Stimulated activated naive CD8-positive, alpha-beta T cell treated with anti-CD3 and anti-CD28 coated beads, Interleukin-15, amount 100 ng/mL, for 72 hours (primary cell): ENCODE results near the gene PGAP6.
A peak's percentile ranks its signal among the peaks of the same experiment; 100 is the strongest.
"Not testable (repeated sequence)": the region's sequence is repeated elsewhere in the genome, so short reads cannot be mapped to it uniquely, and the experiment has no call there.

Source experiments
- ATAC-seq: fragments of 150-1000 bp; cut with Tn5 transposase; 2 replicates; pipeline ENCODE4 v1.10.0; 2021; ENCODE audit warnings: mild to moderate bottlenecking, moderate library complexity
- DNase-seq, 2 donors: peaks; one replicate each; pipeline ENCODE4 v3.0.0; 2021 to 2022
- H3K27ac Mint-ChIP-seq, 2 donors: one replicate each; pipeline ENCODE4 v1.8.0; 2022; ENCODE audit warnings: mild to moderate bottlenecking in 2 of 2, mixed read lengths in 2 of 2, moderate library complexity in 2 of 2
- H3K27me3 Mint-ChIP-seq: one replicate; pipeline ENCODE4 v1.8.0; 2022; ENCODE audit warnings: mixed read lengths
- H3K4me1 Mint-ChIP-seq: one replicate; pipeline ENCODE4 v1.8.0; 2022; ENCODE audit warnings: mild to moderate bottlenecking, mixed read lengths
- H3K4me3 Mint-ChIP-seq, 2 donors: one replicate each; pipeline ENCODE4 v1.8.0; 2022; ENCODE audit warnings: mild to moderate bottlenecking in 2 of 2, mixed read lengths in 2 of 2, moderate library complexity in 1 of 2
- H3K9me3 Mint-ChIP-seq, 2 donors: one replicate each; pipeline ENCODE4 v1.8.0; 2022; ENCODE audit warnings: mixed read lengths in 2 of 2

PGAP6 gene

GRCh38 chr16:353404-354290, 28.1 kb downstream of the PGAP6 start:
- H3K27me3 Mint-ChIP-seq: no peaks in the 10 kb centered on the region
- peaks cover 52% of the 10 kb centered on the region for H3K4me1 Mint-ChIP-seq
- ATAC-seq: no peak
- no peaks in the 10 kb centered on the region for H3K9me3 Mint-ChIP-seq
- H3K27ac Mint-ChIP-seq: peak overlapping the region in 1 of 2 donors; percentile 75
- DNase-seq: no peak
- peak overlapping the region; percentile 10 to 45 for H3K4me3 Mint-ChIP-seq

- peak within 1 kb of the TSS; percentile 74 to 85 for H3K4me3 Mint-ChIP-seq
- H3K4me1 Mint-ChIP-seq: peaks cover 61% of the 10 kb centered on the region
- H3K27ac Mint-ChIP-seq: peak within 1 kb of the TSS; percentile 89 to 95
- no peaks in the 10 kb centered on the region for H3K9me3 Mint-ChIP-seq
- ATAC-seq (peak; percentile 74), DNase-seq (peak; percentile 99)
- no peaks in the 10 kb centered on the region for H3K27me3 Mint-ChIP-seq
Measured at GRCh38 chr16:352547-353403, 29.0 kb downstream of the PGAP6 start, which contains the start of gene AXIN1. Gene AXIN1, minus strand, starts transcription at chr16:352723. Its CDS starts 5,698 bp downstream, at chr16:347025.

- Mint-ChIP-seq H3K4me3 (peak overlapping the region; percentile 74 to 85), H3K4me1 (peaks cover 69% of the 10 kb centered on the region), H3K9me3 (no peaks in the 10 kb centered on the region), H3K27me3 (no peaks in the 10 kb centered on the region), H3K27ac (peak overlapping the region; percentile 89 to 95)
- DNase-seq (no peak), ATAC-seq (peak; percentile 53)
Measured at GRCh38 chr16:351804-352520, 29.8 kb downstream of the PGAP6 start.

- peaks cover 79% of the 10 kb centered on the region for H3K4me1 Mint-ChIP-seq
- ATAC-seq: no peak
- no peak for DNase-seq
- H3K27me3 Mint-ChIP-seq: no peaks in the 10 kb centered on the region
- no peak overlapping the region for H3K27ac Mint-ChIP-seq
- no peaks in the 10 kb centered on the region for H3K9me3 Mint-ChIP-seq
- no peak overlapping the region for H3K4me3 Mint-ChIP-seq
Measured at GRCh38 chr16:350203-350602, 31.6 kb downstream of the PGAP6 start.

GRCh38 chr16:349211-349610, 32.6 kb downstream of the PGAP6 start:
- Mint-ChIP-seq H3K9me3 (no peaks in the 10 kb centered on the region), H3K4me3 (peak overlapping the region in 1 of 2 donors; percentile 59), H3K27me3 (no peaks in the 10 kb centered on the region), H3K4me1 (peaks cover 75% of the 10 kb centered on the region), H3K27ac (no peak overlapping the region)
- peak; percentile 43 for ATAC-seq
- DNase-seq: no peak

- peaks cover 75% of the 10 kb centered on the region for H3K4me1 Mint-ChIP-seq
- ATAC-seq, H3K9me3 Mint-ChIP-seq, DNase-seq, H3K4me3 Mint-ChIP-seq, H3K27me3 Mint-ChIP-seq, H3K27ac Mint-ChIP-seq: not testable (repeated sequence)
Measured at GRCh38 chr16:348495-348894, 33.3 kb downstream of the PGAP6 start.

GRCh38 chr16:347203-347602, 34.6 kb downstream of the PGAP6 start:
- ATAC-seq (no peak), DNase-seq (no peak)
- Mint-ChIP-seq H3K27me3 (no peaks in the 10 kb centered on the region), H3K9me3 (no peaks in the 10 kb centered on the region), H3K27ac (no peak overlapping the region), H3K4me1 (peaks cover 86% of the 10 kb centered on the region), H3K4me3 (no peak overlapping the region)

GRCh38 chr16:346587-346986, 35.2 kb downstream of the PGAP6 start:
- Mint-ChIP-seq H3K27ac (no peak overlapping the region), H3K27me3 (no peaks in the 10 kb centered on the region), H3K4me1 (peaks cover 92% of the 10 kb centered on the region), H3K4me3 (no peak overlapping the region), H3K9me3 (no peaks in the 10 kb centered on the region)
- ATAC-seq: no peak
- no peak for DNase-seq

- DNase-seq (no peak), ATAC-seq (no peak)
- H3K4me1 Mint-ChIP-seq: peaks cover 88% of the 10 kb centered on the region
- no peak overlapping the region for H3K27ac Mint-ChIP-seq
- no peak overlapping the region for H3K4me3 Mint-ChIP-seq
- H3K27me3 Mint-ChIP-seq: no peaks in the 10 kb centered on the region
- no peaks in the 10 kb centered on the region for H3K9me3 Mint-ChIP-seq
Measured at GRCh38 chr16:345772-346171, 36.0 kb downstream of the PGAP6 start.

GRCh38 chr16:342455-343213, 39.1 kb downstream of the PGAP6 start:
- Mint-ChIP-seq H3K9me3 (no peaks in the 10 kb centered on the region), H3K4me1 (peaks cover 83% of the 10 kb centered on the region), H3K27me3 (no peaks in the 10 kb centered on the region), H3K27ac (peak overlapping the region in 1 of 2 donors; percentile 72), H3K4me3 (peak overlapping the region; percentile 32 to 44)
- DNase-seq (no peak), ATAC-seq (peak; percentile 51)

- peaks cover 76% of the 10 kb centered on the region for H3K4me1 Mint-ChIP-seq
- not testable (repeated sequence) for H3K4me3 Mint-ChIP-seq, H3K9me3 Mint-ChIP-seq, DNase-seq, H3K27me3 Mint-ChIP-seq, ATAC-seq, H3K27ac Mint-ChIP-seq
Measured at GRCh38 chr16:341974-342336, 39.8 kb downstream of the PGAP6 start.

- not testable (repeated sequence) for ATAC-seq, H3K27ac Mint-ChIP-seq, H3K9me3 Mint-ChIP-seq, H3K4me3 Mint-ChIP-seq, DNase-seq, H3K27me3 Mint-ChIP-seq
- H3K4me1 Mint-ChIP-seq: peaks cover 76% of the 10 kb centered on the region
Measured at GRCh38 chr16:341095-341973, 40.4 kb downstream of the PGAP6 start.

GRCh38 chr16:340370-341091, 41.2 kb downstream of the PGAP6 start:
- ATAC-seq (no peak), DNase-seq (no peak)
- Mint-ChIP-seq H3K4me3 (no peak overlapping the region), H3K4me1 (peaks cover 76% of the 10 kb centered on the region), H3K27ac (peak overlapping the region in 1 of 2 donors; percentile 27), H3K27me3 (no peaks in the 10 kb centered on the region), H3K9me3 (no peaks in the 10 kb centered on the region)
